ENCODE data around the gene EIF1AD. TPM values are rescaled to one million over a fixed set of nuclear protein-coding genes. Genes with fewer than 3 reads are reported as not detected.

EIF1AD gene
- total RNA-seq, 1 donor from 2014 or later = 19.7 TPM

DNA sequence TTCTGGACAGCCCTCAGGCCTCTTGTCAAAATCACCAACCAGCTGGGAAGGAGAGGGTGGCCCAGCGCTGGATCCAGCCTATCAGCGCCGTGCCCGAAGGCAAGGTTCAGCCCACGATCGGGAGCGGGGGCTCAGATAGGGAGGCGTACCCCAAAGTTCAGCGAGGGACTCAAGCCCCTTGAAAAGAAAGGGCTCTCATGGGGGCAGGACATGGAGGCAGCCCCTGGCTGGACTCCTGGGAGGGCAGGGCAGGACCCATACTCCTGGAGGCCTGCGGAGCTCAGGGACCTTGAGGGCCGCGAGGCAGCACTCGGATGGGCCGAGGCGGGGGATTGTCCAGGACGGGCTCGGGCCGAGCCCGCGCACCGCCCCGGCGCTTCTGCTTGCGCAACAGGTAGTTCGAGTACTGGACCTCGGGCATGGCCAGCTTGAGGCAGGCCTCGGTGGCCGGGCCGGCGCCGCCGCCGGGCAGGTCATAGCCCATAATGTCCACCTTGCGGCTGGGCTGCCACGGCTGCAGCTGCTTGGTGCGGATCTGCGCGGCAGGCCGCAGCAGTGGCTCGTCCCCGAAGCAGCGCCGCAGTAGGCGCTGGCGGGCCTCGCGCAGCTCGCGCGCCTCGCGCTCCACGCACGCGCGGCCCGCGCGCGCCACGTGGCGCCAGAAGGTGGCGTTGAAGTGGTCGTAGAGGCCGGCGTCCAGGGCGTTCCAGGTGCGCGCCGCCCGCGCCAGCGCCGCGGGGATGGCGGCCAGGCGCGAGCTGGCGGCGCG is 40.5 kb upstream of the EIF1AD start:
- intact Hi-C loops (cut with micrococcal nuclease) = no loop called here
- TF ChIP-seq, protein P1, sequence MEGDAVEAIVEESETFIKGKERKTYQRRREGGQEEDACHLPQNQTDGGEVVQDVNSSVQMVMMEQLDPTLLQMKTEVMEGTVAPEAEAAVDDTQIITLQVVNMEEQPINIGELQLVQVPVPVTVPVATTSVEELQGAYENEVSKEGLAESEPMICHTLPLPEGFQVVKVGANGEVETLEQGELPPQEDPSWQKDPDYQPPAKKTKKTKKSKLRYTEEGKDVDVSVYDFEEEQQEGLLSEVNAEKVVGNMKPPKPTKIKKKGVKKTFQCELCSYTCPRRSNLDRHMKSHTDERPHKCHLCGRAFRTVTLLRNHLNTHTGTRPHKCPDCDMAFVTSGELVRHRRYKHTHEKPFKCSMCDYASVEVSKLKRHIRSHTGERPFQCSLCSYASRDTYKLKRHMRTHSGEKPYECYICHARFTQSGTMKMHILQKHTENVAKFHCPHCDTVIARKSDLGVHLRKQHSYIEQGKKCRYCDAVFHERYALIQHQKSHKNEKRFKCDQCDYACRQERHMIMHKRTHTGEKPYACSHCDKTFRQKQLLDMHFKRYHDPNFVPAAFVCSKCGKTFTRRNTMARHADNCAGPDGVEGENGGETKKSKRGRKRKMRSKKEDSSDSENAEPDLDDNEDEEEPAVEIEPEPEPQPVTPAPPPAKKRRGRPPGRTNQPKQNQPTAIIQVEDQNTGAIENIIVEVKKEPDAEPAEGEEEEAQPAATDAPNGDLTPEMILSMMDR (IDR thresholded peaks at IDR 0.05; ENCODE audit: borderline replicate concordance) = no peak

DNA sequence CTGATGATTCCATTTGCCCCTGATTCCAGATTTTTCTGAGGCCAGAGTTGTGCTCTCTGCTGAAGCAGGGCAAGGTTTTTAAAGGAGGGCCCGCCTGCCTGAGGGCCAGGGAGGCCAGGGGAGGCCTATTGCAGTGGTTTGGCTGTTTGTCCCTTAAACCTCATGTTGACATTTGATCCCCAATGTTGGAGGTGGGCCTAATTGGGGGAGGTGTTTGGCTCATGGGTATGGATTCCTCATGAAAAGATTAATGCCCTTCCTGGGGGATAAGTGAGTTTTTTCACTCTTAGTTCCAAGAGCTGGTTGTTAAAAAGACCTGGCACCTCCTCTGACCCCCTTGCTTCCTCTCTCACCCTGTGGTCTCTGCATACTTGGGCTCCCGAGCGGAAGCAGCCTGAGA is 37.8 kb upstream of the EIF1AD start:
- H3K36me3 ChIP-seq = no peaks in the 10 kb centered on the region
- intact Hi-C loops (cut with micrococcal nuclease) = no loop called here
- H3K9me3 ChIP-seq (replicated peaks) = no peaks in the 10 kb centered on the region

More for the DNA sequence above, 40.5 kb upstream of the EIF1AD start:
- Histone ChIP-seq H3K4me3 (no peak overlapping the region), H3K27ac (replicated peaks) (no peak overlapping the region), H3K4me1 (peaks cover 11% of the 10 kb centered on the region), H3K36me3 (no peaks in the 10 kb centered on the region), H3K9me3 (replicated peaks) (no peaks in the 10 kb centered on the region), H3K27me3 (ENCODE audit: low read depth) (peaks cover 14% of the 10 kb centered on the region)
- DNase-seq = no peak

DNA sequence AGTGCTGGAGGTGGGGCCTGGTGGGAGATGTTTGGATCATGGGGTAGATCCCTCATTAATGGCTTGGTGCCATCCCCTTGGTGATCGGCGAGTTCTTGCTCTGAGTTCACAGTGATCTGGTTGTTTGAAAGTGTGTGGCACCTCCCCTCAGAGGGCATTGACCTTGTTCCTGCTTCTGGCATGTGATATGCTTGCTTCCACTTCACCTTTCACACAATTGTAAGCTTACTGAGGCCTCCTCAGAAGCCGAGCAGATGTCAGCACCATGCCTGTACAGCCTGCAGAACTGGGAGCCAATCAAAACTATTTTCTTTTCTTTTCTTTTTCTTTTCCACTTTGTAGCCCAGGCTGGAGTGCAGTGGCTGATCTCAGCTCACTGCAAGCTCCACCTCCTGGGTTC is 35.4 kb upstream of the EIF1AD start:
- Histone ChIP-seq H3K36me3 (no peaks in the 10 kb centered on the region), H3K9me3 (replicated peaks) (no peaks in the 10 kb centered on the region), H3K4me3 (no peak overlapping the region), H3K27ac (replicated peaks) (no peak overlapping the region), H3K4me1 (peaks cover 5% of the 10 kb centered on the region), H3K27me3 (ENCODE audit: low read depth) (peaks cover 4% of the 10 kb centered on the region)
- intact Hi-C loops (cut with micrococcal nuclease) = no loop called here
- TF ChIP-seq, protein P1 (IDR thresholded peaks at IDR 0.05; ENCODE audit: borderline replicate concordance) = no peak
- DNase-seq = no peak

More for the DNA sequence above, 37.8 kb upstream of the EIF1AD start:
- Histone ChIP-seq H3K27me3 (ENCODE audit: low read depth) (peaks cover 4% of the 10 kb centered on the region), H3K27ac (replicated peaks) (no peak overlapping the region), H3K4me3 (no peak overlapping the region), H3K4me1 (peaks cover 5% of the 10 kb centered on the region)
- no peak for DNase-seq
- TF ChIP-seq, protein P1 (IDR thresholded peaks at IDR 0.05; ENCODE audit: borderline replicate concordance) = no peak

DNA sequence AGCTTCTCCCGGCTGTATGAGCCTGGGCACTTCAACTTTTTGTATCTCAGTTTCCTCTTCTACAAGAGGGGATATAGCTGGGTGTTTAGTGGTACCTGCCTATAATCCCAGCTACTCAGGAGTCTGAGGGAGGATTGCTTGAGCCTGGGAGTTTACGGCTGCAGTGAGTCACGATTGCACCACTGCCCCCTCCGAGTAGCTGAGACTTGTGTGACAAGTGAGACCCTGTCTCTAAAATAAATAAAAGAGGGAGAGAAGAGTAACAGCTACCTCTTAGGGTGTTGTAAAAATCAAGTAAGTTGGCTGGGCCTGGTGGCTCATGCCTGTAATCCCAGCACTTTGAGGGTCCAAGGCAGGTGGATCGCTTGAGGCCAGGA is 34.4 kb upstream of the EIF1AD start:
- Histone ChIP-seq H3K4me1 (peaks cover 5% of the 10 kb centered on the region), H3K27ac (replicated peaks) (no peak overlapping the region), H3K4me3 (no peak overlapping the region), H3K27me3 (ENCODE audit: low read depth) (peaks cover 4% of the 10 kb centered on the region), H3K9me3 (replicated peaks) (no peaks in the 10 kb centered on the region), H3K36me3 (no peaks in the 10 kb centered on the region)
- TF ChIP-seq, protein P1 (IDR thresholded peaks at IDR 0.05; ENCODE audit: borderline replicate concordance) = no peak
- intact Hi-C loops (cut with micrococcal nuclease) = no loop called here
- no peak for DNase-seq

DNA sequence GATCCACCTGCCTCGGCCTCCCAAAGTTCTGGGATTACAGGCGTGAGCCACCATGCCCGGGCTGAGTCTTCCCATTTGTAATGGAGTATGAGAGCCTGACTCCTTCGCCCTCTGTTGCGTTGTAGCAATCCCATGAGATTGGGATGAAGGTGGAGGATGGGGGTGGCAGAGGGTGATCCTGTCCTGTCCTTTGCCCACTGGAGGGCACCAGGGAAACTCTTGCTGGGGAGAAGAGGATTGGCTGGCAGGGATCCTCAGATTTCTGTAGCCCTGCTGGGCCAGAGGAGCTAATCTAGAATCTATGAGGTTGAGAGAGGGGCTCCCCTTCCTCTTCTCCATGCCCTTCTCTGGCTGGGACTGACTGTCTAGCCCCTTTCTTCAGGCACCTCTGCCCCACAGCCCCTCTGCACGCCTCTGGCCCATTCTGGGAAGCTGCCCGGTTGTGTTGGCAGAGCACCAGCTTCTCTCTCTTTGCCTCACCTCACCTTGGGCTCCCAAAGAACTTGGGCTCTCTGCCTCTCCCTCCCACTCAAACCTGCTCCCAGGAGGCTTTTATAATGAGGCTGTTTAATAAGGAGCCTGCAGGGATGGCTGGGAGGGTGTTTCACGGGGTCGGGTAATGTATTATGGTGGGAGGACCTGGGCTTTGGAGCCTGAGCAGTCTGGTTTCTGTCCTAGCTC is 33.8 kb upstream of the EIF1AD start:
- no peak overlapping the region for H3K27ac ChIP-seq (replicated peaks)
- no peaks in the 10 kb centered on the region for H3K9me3 ChIP-seq (replicated peaks)
- H3K27me3 ChIP-seq (ENCODE audit: low read depth) = peaks cover 4% of the 10 kb centered on the region
- DNase-seq = no peak
- no peaks in the 10 kb centered on the region for H3K36me3 ChIP-seq
- intact Hi-C loops (cut with micrococcal nuclease) = no loop called here
- TF ChIP-seq, protein P1 (IDR thresholded peaks at IDR 0.05; ENCODE audit: borderline replicate concordance) = no peak
- H3K4me1 ChIP-seq = peaks cover 5% of the 10 kb centered on the region
- no peak overlapping the region for H3K4me3 ChIP-seq

All from left ventricle myocardium inferior (tissue), 1 donor.